ENCODE data around the gene PRDX5. TPM values are rescaled to one million over a fixed set of nuclear protein-coding genes. Genes with fewer than 3 reads are reported as not detected.

The PRDX5 gene
- total and polyA plus RNA-seq, 4 donors = 66.8 to 201 (median 135) TPM

- no peak for TF ChIP-seq ATF3 (IDR thresholded peaks at IDR 0.05)
- Histone ChIP-seq H3K27ac (ENCODE audit: low read depth in 1 of 2, low read length in 2 of 2) (peak overlapping the region in 1 of 2 donors; percentile 93), H3K27me3 (ENCODE audit: control insufficient read depth in 4 of 4, insufficient read depth in 4 of 4, low read length in 3 of 4) (no peaks in the 10 kb centered on the region), H3K4me3 (ENCODE audit: low read depth in 1 of 3, low read length in 3 of 3) (no peak overlapping the region), H3K4me1 (ENCODE audit: control insufficient read depth in 4 of 4, insufficient read depth in 4 of 4, low read length in 3 of 4) (peaks cover 12 to 53% (median 39%) of the 10 kb centered on the region in 4 donors), H3K9me3 (ENCODE audit: control insufficient read depth in 4 of 4, low read length in 3 of 4) (no peaks in the 10 kb centered on the region), H3K36me3 (ENCODE audit: control insufficient read depth in 4 of 4, insufficient read depth in 3 of 4, low read depth in 1 of 4, low read length in 3 of 4) (no peaks in the 10 kb centered on the region), H3K9ac (ENCODE audit: low read depth in 1 of 2, low read length in 2 of 2) (no peak overlapping the region)
- WGBS = 89% methylated on average over 13 of the region's 13 CpGs
- no peak for DNase-seq (ENCODE audit: low spot score)
Measured at GRCh38 chr11:64303109-64304031, 14.6 kb upstream of the PRDX5 start.

GRCh38 chr11:64304032-64304315 is 13.9 kb upstream of the PRDX5 start:
- no peaks in the 10 kb centered on the region for H3K27me3 ChIP-seq (ENCODE audit: control insufficient read depth in 4 of 4, insufficient read depth in 4 of 4, low read length in 3 of 4)
- DNase-seq (ENCODE audit: low spot score) = no peak
- TF ChIP-seq NR2F2 (IDR thresholded peaks at IDR 0.05) = no peak
- no peak for TF ChIP-seq REST (IDR thresholded peaks at IDR 0.05)
- TF ChIP-seq FOXA2 (IDR thresholded peaks at IDR 0.05) = no peak
- no peak for TF ChIP-seq RAD21 (IDR thresholded peaks at IDR 0.05)
- TF ChIP-seq ZBTB33 (IDR thresholded peaks at IDR 0.05) = no peak
- TF ChIP-seq JUND (IDR thresholded peaks at IDR 0.05) = no peak
- no peak for TF ChIP-seq RXRA (IDR thresholded peaks at IDR 0.05)
- TF ChIP-seq FOXA1 (IDR thresholded peaks at IDR 0.05) = no peak
- no peak for TF ChIP-seq MAX (IDR thresholded peaks at IDR 0.05)
- no peak for TF ChIP-seq GABPA (IDR thresholded peaks at IDR 0.05 in 1 of 2, conservative IDR thresholded peaks at IDR 0.05 in 1 of 2)
- no peak for TF ChIP-seq SP1 (IDR thresholded peaks at IDR 0.05)
- TF ChIP-seq EGR1 (IDR thresholded peaks at IDR 0.05; ENCODE audit: low read depth in 2 of 2) = no peak
- no peak for TF ChIP-seq YY1 (IDR thresholded peaks at IDR 0.05)
- TF ChIP-seq HNF4G (IDR thresholded peaks at IDR 0.05) = no peak
- no peak for TF ChIP-seq HNF4A (conservative IDR thresholded peaks at IDR 0.05)
- TF ChIP-seq CTCF (IDR thresholded peaks at IDR 0.05; ENCODE audit: low read depth, low read length, missing input control) = no peak
- TF ChIP-seq ATF3 (IDR thresholded peaks at IDR 0.05) = no peak
- no peak for TF ChIP-seq TAF1 (conservative IDR thresholded peaks at IDR 0.05)
- H3K9me3 ChIP-seq (ENCODE audit: control insufficient read depth in 4 of 4, low read length in 3 of 4) = no peaks in the 10 kb centered on the region
- no peaks in the 10 kb centered on the region for H3K36me3 ChIP-seq (ENCODE audit: control insufficient read depth in 4 of 4, insufficient read depth in 3 of 4, low read depth in 1 of 4, low read length in 3 of 4)
- peaks cover 12 to 52% (median 39%) of the 10 kb centered on the region in 4 donors for H3K4me1 ChIP-seq (ENCODE audit: control insufficient read depth in 4 of 4, insufficient read depth in 4 of 4, low read length in 3 of 4)
- H3K4me3 ChIP-seq (ENCODE audit: low read depth in 1 of 3, low read length in 3 of 3) = peak overlapping the region; percentile 43 to 60 (median 43)
- peak overlapping the region; percentile 7 to 33 for H3K9ac ChIP-seq (ENCODE audit: low read depth in 1 of 2, low read length in 2 of 2)
- 58% methylated on average over 5 of the region's 5 CpGs for WGBS
- H3K27ac ChIP-seq (ENCODE audit: low read depth in 1 of 2, low read length in 2 of 2) = peak overlapping the region; percentile 93 to 98
